Adrenal gland (tissue), 12 donors: ENCODE data around the gene OPCML. TPM values are rescaled to one million over a fixed set of nuclear protein-coding genes. Genes with fewer than 3 reads are reported as not detected.

Source experiments
- DNase-seq, 7 donors: peaks; one replicate each; pipeline ENCODE4 v3.0.0-alpha.2; 2019 to 2020
- H3K27ac ChIP-seq, 5 donors: fragments of 200-600 bp; sonication (generic) in 4 of 5; 1 replicate in 3 of 5; 2 replicates in 2 of 5; pipeline versions ENCODE4 v1.5.1 to v1.8.0; 2016 to 2020; ENCODE audit warnings: mild to moderate bottlenecking in 1 of 5
- H3K27me3 ChIP-seq: fragments of 200-600 bp; 2 replicates; pipeline ENCODE4 v1.8.0; 2021
- H3K36me3 ChIP-seq, 2 donors: fragments of 200-600 bp; replicated peaks in 1 of 2; 1 replicate in 1 of 2; 2 replicates in 1 of 2; pipeline versions ENCODE4 v1.5.1 to v1.8.0; 2018 to 2022
- H3K4me1 ChIP-seq, 2 donors: fragments of 200-600 bp; replicated peaks in 1 of 2; 1 replicate in 1 of 2; 2 replicates in 1 of 2; pipeline versions ENCODE4 v1.5.1 to v1.8.0; 2018 to 2021
- H3K4me3 ChIP-seq, 4 donors: fragments of 200-600 bp; sonication (generic) in 3 of 4; one replicate each; pipeline ENCODE4 v1.5.1; 2016 to 2018
- H3K9me3 ChIP-seq, 3 donors: fragments of 200-600 bp; sonication (generic) in 1 of 3; replicated peaks in 1 of 3; 1 replicate in 2 of 3; 2 replicates in 1 of 3; pipeline versions ENCODE4 v1.5.1 to v1.8.0; 2016 to 2021
- POLR2A ChIP-seq, 2 donors: fragments of 450-650 bp; IDR thresholded peaks; one replicate each; pipeline ENCODE4 v1.6.1; 2017; ENCODE audit warnings: antibody characterized with exemption in 2 of 2, mild to moderate bottlenecking in 2 of 2, moderate library complexity in 1 of 2
- WGBS, 4 donors: extraction: QIAGEN DNeasy Blood & Tissue Kit in 2 of 4; methylation state at CpG; one replicate each; pipeline versions ENCODE4 v1.1.5 to v1.1.7; 2013 to 2017; 5-methylcytosine and 5-hydroxymethylcytosine counted together
- intact Hi-C, 2 donors: fragments of 100-400 bp; cut with DNase I; formaldehyde crosslinking; loops; one replicate each; pipeline versions ENCODE4 v1.14.1 to v1.15.0; 2022 to 2023
- polyA plus RNA-seq, 3 donors: library from polyadenylated mRNA; stranded (reverse); fragments of 200-250 nt in 2 of 3; fragments of 350-450 nt in 1 of 3; fragmentation: Illumina TruSeq in 1 of 3; extraction: RNeasy Lipid Tissue Mini Kit (QIAGEN cat#74804) in 1 of 3; gene quantifications; one replicate each; pipeline ENCODE4 v1.2.3, GENCODE V29; 2013 to 2014
- total RNA-seq, 9 donors: library from RNA; depleted of rRNA in 4 of 9; stranded (reverse); fragments of >200 nt in 4 of 9; fragments of 120-200 nt in 1 of 9; fragmentation: NEBNext Ultra II Directional in 1 of 9; extraction: Animal tissue kit (Norgen Biotek cat#: 25700) in 1 of 9; gene quantifications; one replicate each; pipeline versions ENCODE4 v1.1.0 to v1.2.4, GENCODE V29; 2013 to 2023
- TF ChIP-seq, protein P1 (sequence below), 6 experiments: fragments of 450-650 bp in 4 of 6; fragments of 200-600 bp in 2 of 6; sonication (generic) in 1 of 6; IDR thresholded peaks; 1 replicate in 5 of 6; 2 replicates in 1 of 6; pipeline versions ENCODE4 v1.5.1 to v1.8.0; 2016 to 2021; ENCODE audit warnings: antibody characterized with exemption in 6 of 6, mild to moderate bottlenecking in 2 of 6, moderate library complexity in 1 of 6
- donor health status: healthy with polysubstance abuse.
- donor health status: Bipolar disorder and iron deficiency.
- donor health status: DM: yes; HTN: yes; CAD: no.
- donor health status: DM: no; HTN: no; CAD: no.
- donor health status: DM: no; HTN: no; CAD: no.
- donor health status: DM: yes; HTN: yes; CAD: no.

OPCML gene
- total and polyA plus RNA-seq, 12 donors: 0.10 to 5.5 (median 0.72) TPM; not detected in 5

DNA sequence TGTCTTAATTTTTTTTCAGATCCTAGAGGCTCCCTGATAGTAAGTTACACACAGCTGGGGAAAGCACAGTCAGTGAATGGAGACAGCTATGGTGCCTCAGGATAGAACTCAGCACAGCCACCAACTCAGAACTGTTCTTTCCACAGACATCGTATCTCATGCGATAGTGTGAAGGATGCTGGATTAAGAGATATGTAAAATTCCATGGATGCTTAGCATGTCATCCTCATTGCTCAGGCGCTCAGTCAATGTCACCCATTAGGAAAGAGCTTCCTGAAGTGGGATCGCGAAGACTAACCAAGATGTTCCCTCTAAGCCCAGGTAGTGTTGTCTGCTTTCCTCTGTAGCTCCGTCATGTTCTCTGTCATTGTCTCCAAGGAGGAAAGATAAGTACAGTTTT lies 1000.4 kb downstream of the OPCML start:
- no peak for DNase-seq

DNA sequence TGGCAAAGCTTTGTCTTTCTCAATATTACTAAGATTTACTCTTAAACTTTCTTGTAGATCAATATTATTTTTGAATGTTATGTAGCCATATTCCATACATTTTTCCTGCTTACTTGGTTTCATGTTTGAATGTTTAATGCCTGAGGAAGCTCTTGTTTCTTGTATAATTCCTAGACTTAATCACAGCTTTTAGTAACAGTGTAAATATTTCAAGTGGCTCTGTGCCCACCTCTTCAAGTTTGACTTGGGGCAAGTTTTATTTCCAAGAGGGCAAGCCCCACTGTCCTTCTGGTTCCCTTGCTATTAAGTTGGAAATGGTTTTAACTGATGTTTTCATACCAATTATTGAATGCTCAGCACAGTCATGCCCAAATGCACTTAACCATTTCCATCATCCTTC lies 1004.1 kb downstream of the OPCML start:
- no peaks in the 10 kb centered on the region for H3K4me1 ChIP-seq
- no peaks in the 10 kb centered on the region for H3K36me3 ChIP-seq
- H3K4me3 ChIP-seq: no peak overlapping the region
- intact Hi-C loops: no loop called here
- H3K27me3 ChIP-seq: no peaks in the 10 kb centered on the region
- no peaks in the 10 kb centered on the region for H3K9me3 ChIP-seq
- no peak for DNase-seq
- H3K27ac ChIP-seq: no peak overlapping the region
- no peak for TF ChIP-seq POLR2A (IDR thresholded peaks at IDR 0.05)
- TF ChIP-seq, protein P1, sequence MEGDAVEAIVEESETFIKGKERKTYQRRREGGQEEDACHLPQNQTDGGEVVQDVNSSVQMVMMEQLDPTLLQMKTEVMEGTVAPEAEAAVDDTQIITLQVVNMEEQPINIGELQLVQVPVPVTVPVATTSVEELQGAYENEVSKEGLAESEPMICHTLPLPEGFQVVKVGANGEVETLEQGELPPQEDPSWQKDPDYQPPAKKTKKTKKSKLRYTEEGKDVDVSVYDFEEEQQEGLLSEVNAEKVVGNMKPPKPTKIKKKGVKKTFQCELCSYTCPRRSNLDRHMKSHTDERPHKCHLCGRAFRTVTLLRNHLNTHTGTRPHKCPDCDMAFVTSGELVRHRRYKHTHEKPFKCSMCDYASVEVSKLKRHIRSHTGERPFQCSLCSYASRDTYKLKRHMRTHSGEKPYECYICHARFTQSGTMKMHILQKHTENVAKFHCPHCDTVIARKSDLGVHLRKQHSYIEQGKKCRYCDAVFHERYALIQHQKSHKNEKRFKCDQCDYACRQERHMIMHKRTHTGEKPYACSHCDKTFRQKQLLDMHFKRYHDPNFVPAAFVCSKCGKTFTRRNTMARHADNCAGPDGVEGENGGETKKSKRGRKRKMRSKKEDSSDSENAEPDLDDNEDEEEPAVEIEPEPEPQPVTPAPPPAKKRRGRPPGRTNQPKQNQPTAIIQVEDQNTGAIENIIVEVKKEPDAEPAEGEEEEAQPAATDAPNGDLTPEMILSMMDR (IDR thresholded peaks at IDR 0.05): no peak

More for the DNA sequence above, 1000.4 kb downstream of the OPCML start:
- Histone ChIP-seq H3K4me3 (no peak overlapping the region), H3K4me1 (no peaks in the 10 kb centered on the region), H3K27me3 (no peaks in the 10 kb centered on the region), H3K9me3 (no peaks in the 10 kb centered on the region), H3K27ac (no peak overlapping the region), H3K36me3 (no peaks in the 10 kb centered on the region)
- intact Hi-C loops: no loop called here
- TF ChIP-seq, protein P1 (IDR thresholded peaks at IDR 0.05): no peak
- no peak for TF ChIP-seq POLR2A (IDR thresholded peaks at IDR 0.05)
- 81 to 86% (median 83%) methylated on average over 6 of the region's 6 CpGs for whole genome bisulfite sequencing, 4 donors

DNA sequence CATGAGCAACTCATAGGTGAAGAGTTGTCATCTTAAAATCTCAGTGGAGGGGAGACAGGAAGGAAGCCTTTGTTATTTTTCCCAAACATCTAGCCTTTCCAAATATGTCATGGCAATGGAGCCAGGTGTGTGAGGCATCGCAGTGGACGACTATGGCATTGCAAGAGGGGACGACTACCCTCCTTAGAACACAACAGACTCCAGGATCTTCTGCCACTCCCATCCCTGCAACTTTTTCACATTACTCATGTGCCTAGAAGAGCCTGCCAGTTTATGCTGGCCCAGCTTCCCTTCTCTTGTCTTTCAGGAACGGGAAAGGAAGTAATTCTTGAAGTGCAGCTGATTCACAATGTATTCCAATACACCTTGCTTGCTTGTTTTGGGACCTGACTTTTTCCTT lies 1008.4 kb downstream of the OPCML start:
- Histone ChIP-seq H3K4me1 (no peaks in the 10 kb centered on the region), H3K36me3 (no peaks in the 10 kb centered on the region), H3K4me3 (no peak overlapping the region), H3K27ac (no peak overlapping the region), H3K9me3 (no peaks in the 10 kb centered on the region), H3K27me3 (no peaks in the 10 kb centered on the region)
- no peak for DNase-seq
- 65 to 86% (median 73%) methylated on average over 4 of the region's 4 CpGs for WGBS, 4 donors
- intact Hi-C loops: no loop called here
- no peak for TF ChIP-seq POLR2A (IDR thresholded peaks at IDR 0.05)
- TF ChIP-seq, protein P1 (IDR thresholded peaks at IDR 0.05): no peak

DNA sequence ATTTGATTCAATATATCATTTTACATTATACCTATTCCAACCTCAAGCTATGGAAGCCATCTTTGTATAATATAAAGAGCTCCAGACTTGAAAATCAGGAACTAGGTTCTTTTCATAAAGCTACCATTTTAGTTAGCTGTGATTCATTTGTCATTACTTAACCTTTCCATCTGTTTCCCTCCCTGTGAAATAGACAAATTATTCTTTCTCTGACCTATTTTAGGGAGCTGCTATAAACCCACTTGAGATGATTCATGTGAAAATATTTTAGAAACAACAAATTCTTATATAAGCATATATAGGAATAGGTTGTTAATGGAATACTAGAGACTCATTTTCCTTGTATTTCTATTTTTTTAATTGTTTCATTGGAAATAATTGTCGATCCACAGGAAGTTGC lies 1012.1 kb downstream of the OPCML start:
- no peaks in the 10 kb centered on the region for H3K27me3 ChIP-seq
- no peak for TF ChIP-seq POLR2A (IDR thresholded peaks at IDR 0.05)
- TF ChIP-seq, protein P1 (IDR thresholded peaks at IDR 0.05): no peak
- H3K9me3 ChIP-seq: no peaks in the 10 kb centered on the region
- H3K4me3 ChIP-seq: no peak overlapping the region
- whole genome bisulfite sequencing, 4 donors: 85 to 93% (median 90%) methylated on average over 1 of the region's 1 CpG
- no peak for DNase-seq
- no peaks in the 10 kb centered on the region for H3K36me3 ChIP-seq
- H3K4me1 ChIP-seq: no peaks in the 10 kb centered on the region
- H3K27ac ChIP-seq: no peak overlapping the region
- intact Hi-C loops: no loop called here
